Central memory CD8-positive, alpha-beta T cell (primary cell): Measurements from ENCODE around the gene TSPAN18.
A peak's percentile ranks its signal among the peaks of the same experiment; 100 is the strongest.

Source experiments
- ATAC-seq: fragments of 150-1000 bp; cut with Tn5 transposase; replicated peaks from 2 replicates; pipeline ENCODE4 v1.10.0; 2022; ENCODE audit warnings: mild to moderate bottlenecking, moderate FRiP score, moderate number of reproducible peaks; ENCODE audit not compliant: poor library complexity, severe bottlenecking; ENCODE audit errors: extremely low read depth
- DNase-seq, 2 donors: peaks; one replicate each; pipeline ENCODE4 v3.0.0; 2021; ENCODE audit warnings: low spot score in 2 of 2
- H3K27ac Mint-ChIP-seq: one replicate; pipeline ENCODE4 v1.8.0; 2022; ENCODE audit warnings: low read depth, mild to moderate bottlenecking, moderate library complexity, mixed read lengths
- H3K27me3 Mint-ChIP-seq: one replicate; pipeline ENCODE4 v1.8.0; 2022; ENCODE audit warnings: mixed read lengths
- H3K36me3 Mint-ChIP-seq: one replicate; pipeline ENCODE4 v1.8.0; 2022; ENCODE audit warnings: mild to moderate bottlenecking, moderate library complexity, mixed read lengths; ENCODE audit not compliant: insufficient read depth
- H3K4me1 Mint-ChIP-seq: one replicate; pipeline ENCODE4 v1.8.0; 2022; ENCODE audit warnings: mixed read lengths
- H3K4me3 Mint-ChIP-seq: one replicate; pipeline ENCODE4 v1.8.0; 2022; ENCODE audit warnings: mild to moderate bottlenecking, moderate library complexity, mixed read lengths
- H3K9me3 Mint-ChIP-seq: one replicate; pipeline ENCODE4 v1.8.0; 2022; ENCODE audit warnings: mixed read lengths

TSPAN18 gene

GRCh38 chr11:44726283-44727113 is at the start of gene TSPAN18:
Gene TSPAN18 (plus strand): TSS chr11:44726962. CDS start chr11:44906417, 179,455 bp downstream.
- peak; percentile 12 to 22 for DNase-seq
- H3K27me3 Mint-ChIP-seq = peaks cover 9% of the 10 kb centered on the region
- H3K9me3 Mint-ChIP-seq = no peaks in the 10 kb centered on the region
- peak within 1 kb of the TSS; percentile 80 for H3K4me3 Mint-ChIP-seq
- peaks cover 24% of the 10 kb centered on the region for H3K4me1 Mint-ChIP-seq
- H3K36me3 Mint-ChIP-seq = peaks cover 13% of the 10 kb centered on the region
- peak; percentile 16 for ATAC-seq
- no peak within 1 kb of the TSS for H3K27ac Mint-ChIP-seq

GRCh38 chr11:44680982-44681597 is 45.7 kb upstream of the TSPAN18 start:
- Mint-ChIP-seq H3K4me3 (peak overlapping the region; percentile 71), H3K36me3 (no peaks in the 10 kb centered on the region), H3K27ac (no peak overlapping the region), H3K9me3 (no peaks in the 10 kb centered on the region), H3K4me1 (peaks cover 35% of the 10 kb centered on the region), H3K27me3 (no peaks in the 10 kb centered on the region)
- DNase-seq (peak in 1 of 2 donors; percentile 24), ATAC-seq (peak; percentile 77)

GRCh38 chr11:44681698-44682097 is 45.1 kb upstream of the TSPAN18 start:
- Mint-ChIP-seq H3K4me1 (peaks cover 35% of the 10 kb centered on the region), H3K9me3 (no peaks in the 10 kb centered on the region), H3K27me3 (no peaks in the 10 kb centered on the region), H3K27ac (no peak overlapping the region), H3K4me3 (peak overlapping the region; percentile 71), H3K36me3 (no peaks in the 10 kb centered on the region)
- ATAC-seq = no peak
- DNase-seq = no peak

- no peaks in the 10 kb centered on the region for H3K9me3 Mint-ChIP-seq
- H3K36me3 Mint-ChIP-seq = no peaks in the 10 kb centered on the region
- H3K4me3 Mint-ChIP-seq = no peak overlapping the region
- ATAC-seq = no peak
- no peak for DNase-seq
- no peaks in the 10 kb centered on the region for H3K27me3 Mint-ChIP-seq
- H3K27ac Mint-ChIP-seq = no peak overlapping the region
- peaks cover 31% of the 10 kb centered on the region for H3K4me1 Mint-ChIP-seq
Observed at GRCh38 chr11:44684859-44685281, 41.9 kb upstream of the TSPAN18 start.

GRCh38 chr11:44687388-44687787 is 39.4 kb upstream of the TSPAN18 start:
- Mint-ChIP-seq H3K27me3 (no peaks in the 10 kb centered on the region), H3K4me1 (peaks cover 8% of the 10 kb centered on the region), H3K27ac (no peak overlapping the region), H3K9me3 (no peaks in the 10 kb centered on the region), H3K4me3 (no peak overlapping the region), H3K36me3 (no peaks in the 10 kb centered on the region)
- no peak for DNase-seq
- ATAC-seq = no peak

- Mint-ChIP-seq H3K4me3 (no peak overlapping the region), H3K36me3 (no peaks in the 10 kb centered on the region), H3K27me3 (no peaks in the 10 kb centered on the region), H3K27ac (no peak overlapping the region), H3K4me1 (no peaks in the 10 kb centered on the region), H3K9me3 (no peaks in the 10 kb centered on the region)
- ATAC-seq (no peak), DNase-seq (no peak)
Observed at GRCh38 chr11:44689265-44689664, 37.5 kb upstream of the TSPAN18 start.

- DNase-seq = no peak
- Mint-ChIP-seq H3K4me3 (no peak overlapping the region), H3K27me3 (no peaks in the 10 kb centered on the region), H3K4me1 (peaks cover 10% of the 10 kb centered on the region), H3K9me3 (no peaks in the 10 kb centered on the region), H3K36me3 (no peaks in the 10 kb centered on the region), H3K27ac (no peak overlapping the region)
- no peak for ATAC-seq
Observed at GRCh38 chr11:44690651-44691050, 36.1 kb upstream of the TSPAN18 start.

- Mint-ChIP-seq H3K4me3 (no peak overlapping the region), H3K4me1 (peaks cover 10% of the 10 kb centered on the region), H3K27ac (no peak overlapping the region), H3K27me3 (no peaks in the 10 kb centered on the region), H3K9me3 (no peaks in the 10 kb centered on the region), H3K36me3 (no peaks in the 10 kb centered on the region)
- ATAC-seq (no peak), DNase-seq (no peak)
Observed at GRCh38 chr11:44692460-44692859, 34.3 kb upstream of the TSPAN18 start.

GRCh38 chr11:44693654-44694119 is 33.1 kb upstream of the TSPAN18 start:
- DNase-seq (no peak), ATAC-seq (no peak)
- Mint-ChIP-seq H3K27ac (no peak overlapping the region), H3K27me3 (peaks cover under 1% of the 10 kb centered on the region), H3K4me3 (no peak overlapping the region), H3K36me3 (no peaks in the 10 kb centered on the region), H3K4me1 (peaks cover 10% of the 10 kb centered on the region), H3K9me3 (no peaks in the 10 kb centered on the region)

GRCh38 chr11:44694443-44694842 is 32.3 kb upstream of the TSPAN18 start:
- Mint-ChIP-seq H3K9me3 (no peaks in the 10 kb centered on the region), H3K27me3 (peaks cover 8% of the 10 kb centered on the region), H3K27ac (no peak overlapping the region), H3K36me3 (no peaks in the 10 kb centered on the region), H3K4me3 (no peak overlapping the region), H3K4me1 (peaks cover 10% of the 10 kb centered on the region)
- ATAC-seq (no peak), DNase-seq (no peak)

GRCh38 chr11:44695169-44695833 is 31.5 kb upstream of the TSPAN18 start:
- Mint-ChIP-seq H3K4me3 (no peak overlapping the region), H3K4me1 (peaks cover 10% of the 10 kb centered on the region), H3K36me3 (no peaks in the 10 kb centered on the region), H3K27ac (no peak overlapping the region), H3K27me3 (peaks cover 16% of the 10 kb centered on the region), H3K9me3 (no peaks in the 10 kb centered on the region)
- no peak for DNase-seq
- no peak for ATAC-seq

GRCh38 chr11:44698252-44698912 is 28.4 kb upstream of the TSPAN18 start:
- Mint-ChIP-seq H3K27me3 (peaks cover 37% of the 10 kb centered on the region), H3K4me3 (no peak overlapping the region), H3K27ac (no peak overlapping the region), H3K4me1 (peaks cover 15% of the 10 kb centered on the region), H3K36me3 (no peaks in the 10 kb centered on the region), H3K9me3 (no peaks in the 10 kb centered on the region)
- ATAC-seq (no peak), DNase-seq (no peak)
